ENCODE data around the gene RECQL5.

GRCh38 chr17:75638893-75639292, 28.1 kb downstream of the RECQL5 start:
- TF ChIP-seq, protein P1, sequence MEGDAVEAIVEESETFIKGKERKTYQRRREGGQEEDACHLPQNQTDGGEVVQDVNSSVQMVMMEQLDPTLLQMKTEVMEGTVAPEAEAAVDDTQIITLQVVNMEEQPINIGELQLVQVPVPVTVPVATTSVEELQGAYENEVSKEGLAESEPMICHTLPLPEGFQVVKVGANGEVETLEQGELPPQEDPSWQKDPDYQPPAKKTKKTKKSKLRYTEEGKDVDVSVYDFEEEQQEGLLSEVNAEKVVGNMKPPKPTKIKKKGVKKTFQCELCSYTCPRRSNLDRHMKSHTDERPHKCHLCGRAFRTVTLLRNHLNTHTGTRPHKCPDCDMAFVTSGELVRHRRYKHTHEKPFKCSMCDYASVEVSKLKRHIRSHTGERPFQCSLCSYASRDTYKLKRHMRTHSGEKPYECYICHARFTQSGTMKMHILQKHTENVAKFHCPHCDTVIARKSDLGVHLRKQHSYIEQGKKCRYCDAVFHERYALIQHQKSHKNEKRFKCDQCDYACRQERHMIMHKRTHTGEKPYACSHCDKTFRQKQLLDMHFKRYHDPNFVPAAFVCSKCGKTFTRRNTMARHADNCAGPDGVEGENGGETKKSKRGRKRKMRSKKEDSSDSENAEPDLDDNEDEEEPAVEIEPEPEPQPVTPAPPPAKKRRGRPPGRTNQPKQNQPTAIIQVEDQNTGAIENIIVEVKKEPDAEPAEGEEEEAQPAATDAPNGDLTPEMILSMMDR (IDR thresholded peaks at IDR 0.05), result no peak
- no peak for TF ChIP-seq POLR2A (IDR thresholded peaks at IDR 0.05)
